GM23338 (cell line): ENCODE results near the gene CTAGE1.

Experiments used
- CREB1 ChIP-seq: fragments of 250-450 bp; sonication (Bioruptor Pico); IDR thresholded peaks from 2 replicates; pipeline ENCODE4 v1.5.0; 2020; ENCODE audit warnings: low read depth, mild to moderate bottlenecking, moderate library complexity
- CTCF ChIP-seq, 2 experiments: fragments of 200-600 bp in 1 of 2; sonication (generic) in 1 of 2; conservative IDR thresholded peaks; 2 replicates each; pipeline versions ENCODE4 v1.5.1 to v1.6.1; 2016 to 2017; ENCODE audit warnings: antibody characterized with exemption in 2 of 2, low read depth in 2 of 2, mild to moderate bottlenecking in 2 of 2, moderate library complexity in 1 of 2
- EZH2 ChIP-seq: fragments of 200-600 bp; sonication (generic); IDR thresholded peaks from one replicate; pipeline ENCODE4 v1.8.0; 2017; ENCODE audit warnings: antibody characterized with exemption, mild to moderate bottlenecking, low read depth; ENCODE audit not compliant: unreplicated experiment
- EZH2phosphoT487 ChIP-seq: fragments of 200-600 bp; sonication (generic); IDR thresholded peaks from one replicate; pipeline ENCODE4 v1.8.1; 2018; ENCODE audit warnings: antibody characterized with exemption; ENCODE audit not compliant: unreplicated experiment
- JUNB ChIP-seq: IDR thresholded peaks from one replicate; pipeline ENCODE4 v1.6.1; 2016; ENCODE audit warnings: antibody characterized with exemption; ENCODE audit not compliant: unreplicated experiment
- POLR2AphosphoS5 ChIP-seq: IDR thresholded peaks from 2 replicates; pipeline ENCODE4 v1.6.1; 2016; ENCODE audit warnings: antibody characterized with exemption, low read depth
- TF ChIP-seq, protein P1 (sequence below): IDR thresholded peaks from one replicate; pipeline ENCODE4 v1.6.1; 2018; ENCODE audit warnings: antibody characterized with exemption; ENCODE audit not compliant: unreplicated experiment
- TF ChIP-seq, protein P2 (sequence below): fragments of 250-450 bp; sonication (Bioruptor Pico); IDR thresholded peaks from 2 replicates; pipeline ENCODE4 v1.5.0; 2020; ENCODE audit warnings: mild to moderate bottlenecking, moderate library complexity

GRCh38 chr18:22456116-22456480, 38.4 kb upstream of the CTAGE1 start:
- TF ChIP-seq CTCF (conservative IDR thresholded peaks at IDR 0.05; ENCODE audit: low read depth in 2 of 2) (no peak), EZH2 (no peak), POLR2AphosphoS5 (no peak), CREB1 (CRISPR knock-in tag) (no peak), EZH2phosphoT487 (no peak), JUNB (no peak)
- TF ChIP-seq, protein P1, sequence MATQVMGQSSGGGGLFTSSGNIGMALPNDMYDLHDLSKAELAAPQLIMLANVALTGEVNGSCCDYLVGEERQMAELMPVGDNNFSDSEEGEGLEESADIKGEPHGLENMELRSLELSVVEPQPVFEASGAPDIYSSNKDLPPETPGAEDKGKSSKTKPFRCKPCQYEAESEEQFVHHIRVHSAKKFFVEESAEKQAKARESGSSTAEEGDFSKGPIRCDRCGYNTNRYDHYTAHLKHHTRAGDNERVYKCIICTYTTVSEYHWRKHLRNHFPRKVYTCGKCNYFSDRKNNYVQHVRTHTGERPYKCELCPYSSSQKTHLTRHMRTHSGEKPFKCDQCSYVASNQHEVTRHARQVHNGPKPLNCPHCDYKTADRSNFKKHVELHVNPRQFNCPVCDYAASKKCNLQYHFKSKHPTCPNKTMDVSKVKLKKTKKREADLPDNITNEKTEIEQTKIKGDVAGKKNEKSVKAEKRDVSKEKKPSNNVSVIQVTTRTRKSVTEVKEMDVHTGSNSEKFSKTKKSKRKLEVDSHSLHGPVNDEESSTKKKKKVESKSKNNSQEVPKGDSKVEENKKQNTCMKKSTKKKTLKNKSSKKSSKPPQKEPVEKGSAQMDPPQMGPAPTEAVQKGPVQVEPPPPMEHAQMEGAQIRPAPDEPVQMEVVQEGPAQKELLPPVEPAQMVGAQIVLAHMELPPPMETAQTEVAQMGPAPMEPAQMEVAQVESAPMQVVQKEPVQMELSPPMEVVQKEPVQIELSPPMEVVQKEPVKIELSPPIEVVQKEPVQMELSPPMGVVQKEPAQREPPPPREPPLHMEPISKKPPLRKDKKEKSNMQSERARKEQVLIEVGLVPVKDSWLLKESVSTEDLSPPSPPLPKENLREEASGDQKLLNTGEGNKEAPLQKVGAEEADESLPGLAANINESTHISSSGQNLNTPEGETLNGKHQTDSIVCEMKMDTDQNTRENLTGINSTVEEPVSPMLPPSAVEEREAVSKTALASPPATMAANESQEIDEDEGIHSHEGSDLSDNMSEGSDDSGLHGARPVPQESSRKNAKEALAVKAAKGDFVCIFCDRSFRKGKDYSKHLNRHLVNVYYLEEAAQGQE: no peak
- TF ChIP-seq, protein P2, sequence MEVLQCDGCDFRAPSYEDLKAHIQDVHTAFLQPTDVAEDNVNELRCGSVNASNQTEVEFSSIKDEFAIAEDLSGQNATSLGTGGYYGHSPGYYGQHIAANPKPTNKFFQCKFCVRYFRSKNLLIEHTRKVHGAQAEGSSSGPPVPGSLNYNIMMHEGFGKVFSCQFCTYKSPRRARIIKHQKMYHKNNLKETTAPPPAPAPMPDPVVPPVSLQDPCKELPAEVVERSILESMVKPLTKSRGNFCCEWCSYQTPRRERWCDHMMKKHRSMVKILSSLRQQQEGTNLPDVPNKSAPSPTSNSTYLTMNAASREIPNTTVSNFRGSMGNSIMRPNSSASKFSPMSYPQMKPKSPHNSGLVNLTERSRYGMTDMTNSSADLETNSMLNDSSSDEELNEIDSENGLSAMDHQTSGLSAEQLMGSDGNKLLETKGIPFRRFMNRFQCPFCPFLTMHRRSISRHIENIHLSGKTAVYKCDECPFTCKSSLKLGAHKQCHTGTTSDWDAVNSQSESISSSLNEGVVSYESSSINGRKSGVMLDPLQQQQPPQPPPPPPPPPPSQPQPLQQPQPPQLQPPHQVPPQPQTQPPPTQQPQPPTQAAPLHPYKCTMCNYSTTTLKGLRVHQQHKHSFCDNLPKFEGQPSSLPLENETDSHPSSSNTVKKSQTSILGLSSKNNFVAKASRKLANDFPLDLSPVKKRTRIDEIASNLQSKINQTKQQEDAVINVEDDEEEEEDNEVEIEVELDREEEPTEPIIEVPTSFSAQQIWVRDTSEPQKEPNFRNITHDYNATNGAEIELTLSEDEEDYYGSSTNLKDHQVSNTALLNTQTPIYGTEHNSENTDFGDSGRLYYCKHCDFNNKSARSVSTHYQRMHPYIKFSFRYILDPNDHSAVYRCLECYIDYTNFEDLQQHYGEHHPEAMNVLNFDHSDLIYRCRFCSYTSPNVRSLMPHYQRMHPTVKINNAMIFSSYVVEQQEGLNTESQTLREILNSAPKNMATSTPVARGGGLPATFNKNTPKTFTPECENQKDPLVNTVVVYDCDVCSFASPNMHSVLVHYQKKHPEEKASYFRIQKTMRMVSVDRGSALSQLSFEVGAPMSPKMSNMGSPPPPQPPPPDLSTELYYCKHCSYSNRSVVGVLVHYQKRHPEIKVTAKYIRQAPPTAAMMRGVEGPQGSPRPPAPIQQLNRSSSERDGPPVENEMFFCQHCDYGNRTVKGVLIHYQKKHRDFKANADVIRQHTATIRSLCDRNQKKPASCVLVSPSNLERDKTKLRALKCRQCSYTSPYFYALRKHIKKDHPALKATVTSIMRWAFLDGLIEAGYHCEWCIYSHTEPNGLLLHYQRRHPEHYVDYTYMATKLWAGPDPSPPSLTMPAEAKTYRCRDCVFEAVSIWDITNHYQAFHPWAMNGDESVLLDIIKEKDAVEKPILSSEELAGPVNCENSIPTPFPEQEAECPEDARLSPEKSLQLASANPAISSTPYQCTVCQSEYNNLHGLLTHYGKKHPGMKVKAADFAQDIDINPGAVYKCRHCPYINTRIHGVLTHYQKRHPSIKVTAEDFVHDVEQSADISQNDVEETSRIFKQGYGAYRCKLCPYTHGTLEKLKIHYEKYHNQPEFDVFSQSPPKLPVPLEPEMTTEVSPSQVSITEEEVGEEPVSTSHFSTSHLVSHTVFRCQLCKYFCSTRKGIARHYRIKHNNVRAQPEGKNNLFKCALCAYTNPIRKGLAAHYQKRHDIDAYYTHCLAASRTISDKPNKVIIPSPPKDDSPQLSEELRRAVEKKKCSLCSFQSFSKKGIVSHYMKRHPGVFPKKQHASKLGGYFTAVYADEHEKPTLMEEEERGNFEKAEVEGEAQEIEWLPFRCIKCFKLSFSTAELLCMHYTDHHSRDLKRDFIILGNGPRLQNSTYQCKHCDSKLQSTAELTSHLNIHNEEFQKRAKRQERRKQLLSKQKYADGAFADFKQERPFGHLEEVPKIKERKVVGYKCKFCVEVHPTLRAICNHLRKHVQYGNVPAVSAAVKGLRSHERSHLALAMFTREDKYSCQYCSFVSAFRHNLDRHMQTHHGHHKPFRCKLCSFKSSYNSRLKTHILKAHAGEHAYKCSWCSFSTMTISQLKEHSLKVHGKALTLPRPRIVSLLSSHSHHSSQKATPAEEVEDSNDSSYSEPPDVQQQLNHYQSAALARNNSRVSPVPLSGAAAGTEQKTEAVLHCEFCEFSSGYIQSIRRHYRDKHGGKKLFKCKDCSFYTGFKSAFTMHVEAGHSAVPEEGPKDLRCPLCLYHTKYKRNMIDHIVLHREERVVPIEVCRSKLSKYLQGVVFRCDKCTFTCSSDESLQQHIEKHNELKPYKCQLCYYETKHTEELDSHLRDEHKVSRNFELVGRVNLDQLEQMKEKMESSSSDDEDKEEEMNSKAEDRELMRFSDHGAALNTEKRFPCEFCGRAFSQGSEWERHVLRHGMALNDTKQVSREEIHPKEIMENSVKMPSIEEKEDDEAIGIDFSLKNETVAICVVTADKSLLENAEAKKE (CRISPR knock-in tag): no peak
